Activated naive CD4-positive, alpha-beta T cell treated with anti-CD3 and anti-CD28 coated beads for 36 hours (primary cell): ENCODE results near the gene TMEM156. TPM values are rescaled to one million over a fixed set of nuclear protein-coding genes. Genes with fewer than 3 reads are reported as not detected.
"Not testable (repeated sequence)": the region's sequence is repeated elsewhere in the genome, so short reads cannot be mapped to it uniquely, and the experiment has no call there.

Source experiments
- CTCF ChIA-PET: fragments of 350-600 bp; sonication (Branson Sonifier 250); formaldehyde crosslinking; loops from one replicate; lab custom pipeline; 2021; ENCODE audit warnings: antibody characterized with exemption; lab: Charles Lee
- DNase-seq: peaks from one replicate; pipeline ENCODE4 v3.0.0-alpha.2; 2020
- H3K27ac Mint-ChIP-seq: one replicate; pipeline ENCODE4 v1.8.0; 2021; ENCODE audit warnings: mild to moderate bottlenecking, mixed read lengths
- H3K27me3 Mint-ChIP-seq: one replicate; pipeline ENCODE4 v1.8.0; 2021; ENCODE audit warnings: low read depth, mixed read lengths
- H3K36me3 Mint-ChIP-seq: one replicate; pipeline ENCODE4 v1.8.0; 2021; ENCODE audit warnings: low read depth, mixed read lengths
- H3K4me1 Mint-ChIP-seq: one replicate; pipeline ENCODE4 v1.8.0; 2021; ENCODE audit warnings: low read depth, mixed read lengths
- H3K4me3 Mint-ChIP-seq: one replicate; pipeline ENCODE4 v1.8.0; 2021; ENCODE audit warnings: mild to moderate bottlenecking, moderate library complexity, mixed read lengths
- H3K9me3 Mint-ChIP-seq: one replicate; pipeline ENCODE4 v1.8.0; 2021; ENCODE audit warnings: mixed read lengths
- intact Hi-C: fragments of 100-400 bp; cut with micrococcal nuclease; formaldehyde crosslinking; loops from one replicate; pipeline ENCODE4 v1.15.1; 2023
- total RNA-seq, 2 experiments: library from RNA; stranded (reverse); gene quantifications; one replicate each; pipeline ENCODE4 v1.2.3, GENCODE V29; 2021

TMEM156 gene
- total RNA-seq, 2 experiments from 2014 or later, result 10.2 to 11.3 TPM

DNA sequence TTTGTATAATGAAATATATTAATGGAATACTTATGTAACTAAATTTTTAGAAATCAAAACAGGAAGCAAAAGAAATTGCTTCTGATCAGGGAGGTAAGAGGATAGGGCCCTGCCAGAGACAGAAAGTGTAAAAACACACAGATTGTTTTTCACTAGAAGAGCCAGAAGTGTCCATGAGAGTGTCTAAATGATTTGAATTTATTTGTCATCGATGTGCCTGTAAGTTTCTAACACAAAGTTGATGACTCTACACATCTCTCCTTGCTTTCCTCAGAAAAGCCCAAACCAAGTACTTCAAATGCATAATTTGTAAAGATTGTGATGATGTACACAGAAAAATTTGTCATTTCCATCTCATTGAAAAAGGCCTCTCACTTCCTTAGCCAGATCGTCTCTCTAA, 80.6 kb downstream of the TMEM156 start:
- CTCF ChIA-PET, result interaction anchor here (1.3 kb wide), 1 partner anchor 11 kb away, joined by 5 read pairs; no protein-coding TSS in a partner anchor

DNA sequence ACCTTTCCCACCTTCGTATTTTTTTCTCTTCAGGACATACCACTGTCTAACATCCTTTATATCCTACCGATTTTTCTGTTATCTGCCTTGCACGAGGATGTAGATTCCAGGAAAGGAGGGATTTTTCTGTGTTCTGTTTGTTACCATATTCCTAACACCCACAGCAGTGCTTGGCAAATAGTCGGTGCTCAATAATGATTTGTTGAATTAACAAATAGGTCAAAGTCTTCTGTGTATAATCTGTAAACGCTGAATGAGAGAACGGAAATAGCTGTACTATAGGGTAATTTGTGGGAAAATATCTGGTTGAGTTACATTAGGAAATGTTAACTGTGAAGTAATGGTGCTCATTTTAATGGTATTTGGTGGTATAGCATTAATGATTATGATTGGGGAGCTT, 81.5 kb downstream of the TMEM156 start:
- H3K4me1 Mint-ChIP-seq, result peaks cover 26% of the 10 kb centered on the region
- CTCF ChIA-PET, result interaction anchor here (0.6 to 1.5 kb wide), 3 partner anchors 10 to 192 kb away, joined by 3 to 5 read pairs (median 4); no protein-coding TSS in a partner anchor
- H3K27ac Mint-ChIP-seq, result no peak overlapping the region
- no peaks in the 10 kb centered on the region for H3K36me3 Mint-ChIP-seq
- H3K27me3 Mint-ChIP-seq, result no peaks in the 10 kb centered on the region
- no peak overlapping the region for H3K4me3 Mint-ChIP-seq
- no peak for DNase-seq
- intact Hi-C loops, result no loop called here
- H3K9me3 Mint-ChIP-seq, result no peaks in the 10 kb centered on the region

More for the DNA sequence above, 80.6 kb downstream of the TMEM156 start:
- Mint-ChIP-seq H3K4me3 (no peak overlapping the region), H3K27me3 (no peaks in the 10 kb centered on the region), H3K9me3 (no peaks in the 10 kb centered on the region), H3K27ac (no peak overlapping the region), H3K4me1 (peaks cover 29% of the 10 kb centered on the region), H3K36me3 (no peaks in the 10 kb centered on the region)
- DNase-seq, result no peak
- intact Hi-C loops, result no loop called here

DNA sequence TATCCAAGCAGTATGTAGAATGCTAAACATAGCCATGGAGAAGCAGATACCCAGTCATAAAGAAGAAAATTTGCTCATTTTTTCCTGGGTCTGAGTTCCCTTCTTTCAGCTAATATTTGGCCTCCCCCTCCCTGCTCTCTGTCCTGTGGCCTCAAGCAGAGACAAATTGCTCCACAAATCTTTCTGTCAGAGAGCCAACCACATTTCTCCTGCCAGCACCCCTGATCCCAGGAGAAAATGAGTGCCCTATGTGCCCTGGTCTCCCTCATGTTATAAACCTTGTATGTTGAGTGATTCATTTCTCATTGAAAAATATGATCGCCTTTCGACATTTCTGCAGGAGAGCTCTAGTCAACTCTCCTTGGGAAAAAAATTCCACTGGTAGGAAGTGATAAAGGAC, 82.0 kb downstream of the TMEM156 start:
- peaks cover 26% of the 10 kb centered on the region for H3K4me1 Mint-ChIP-seq
- H3K27me3 Mint-ChIP-seq, result no peaks in the 10 kb centered on the region
- H3K27ac Mint-ChIP-seq, result no peak overlapping the region

GRCh38 chr4:38949411-38950051, 82.7 kb downstream of the TMEM156 start:
- intact Hi-C loops, result loop anchor here (1.0 to 2.0 kb wide), 4 partner anchors 10 to 403 kb away; partner anchors contain the start of gene TMEM156
- H3K27me3 Mint-ChIP-seq, result no peaks in the 10 kb centered on the region
- peak; percentile 73 for DNase-seq
- peak overlapping the region; percentile 71 for H3K27ac Mint-ChIP-seq
- no peak overlapping the region for H3K4me3 Mint-ChIP-seq
- CTCF ChIA-PET, result interaction anchor here (1.1 to 1.9 kb wide), 4 partner anchors 81 to 232 kb away, joined by 3 to 6 read pairs (median 3); no protein-coding TSS in a partner anchor
- H3K4me1 Mint-ChIP-seq, result peaks cover 26% of the 10 kb centered on the region
- no peaks in the 10 kb centered on the region for H3K36me3 Mint-ChIP-seq
- no peaks in the 10 kb centered on the region for H3K9me3 Mint-ChIP-seq

More for the DNA sequence above, 82.0 kb downstream of the TMEM156 start:
- DNase-seq, result no peak
- CTCF ChIA-PET, result interaction anchor here (1.4 to 1.9 kb wide), 3 partner anchors 89 to 232 kb away, joined by 3 to 6 read pairs (median 3); no protein-coding TSS in a partner anchor
- Mint-ChIP-seq H3K4me3 (no peak overlapping the region), H3K9me3 (no peaks in the 10 kb centered on the region), H3K36me3 (no peaks in the 10 kb centered on the region)
- intact Hi-C loops, result no loop called here

- Mint-ChIP-seq H3K36me3 (no peaks in the 10 kb centered on the region), H3K4me1 (peaks cover 26% of the 10 kb centered on the region), H3K27me3 (no peaks in the 10 kb centered on the region), H3K27ac (no peak overlapping the region), H3K4me3 (no peak overlapping the region), H3K9me3 (no peaks in the 10 kb centered on the region)
- DNase-seq, result no peak
- CTCF ChIA-PET, result interaction anchor here (0.7 to 1.9 kb wide), 3 partner anchors 82 to 99 kb away, joined by 3 to 6 read pairs (median 3); no protein-coding TSS in a partner anchor
- intact Hi-C loops, result loop anchor here (2.0 kb wide), 1 partner anchor 404 kb away; no protein-coding TSS in a partner anchor
Measured at GRCh38 chr4:38948551-38948950, 83.7 kb downstream of the TMEM156 start.

DNA sequence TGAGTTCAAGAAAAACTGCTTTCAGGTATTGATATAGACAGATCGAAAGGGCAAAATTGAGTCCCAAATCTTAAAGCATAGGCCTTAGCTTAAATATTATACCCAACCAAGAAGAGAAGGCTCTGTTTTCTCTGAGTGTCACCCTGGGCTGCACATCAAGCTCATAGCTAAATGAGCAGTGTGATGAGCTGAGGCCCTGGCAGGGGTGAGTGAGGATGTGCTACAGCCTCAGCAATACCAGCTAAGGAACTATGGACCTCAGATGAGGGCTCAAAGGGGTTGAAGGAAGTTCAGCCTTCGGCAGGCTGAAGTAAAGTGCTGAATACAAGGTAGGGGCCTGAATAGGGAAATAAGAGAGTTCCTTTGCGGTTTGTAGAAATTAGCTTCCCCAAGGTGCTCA, 85.3 kb downstream of the TMEM156 start:
- no peaks in the 10 kb centered on the region for H3K36me3 Mint-ChIP-seq
- H3K4me1 Mint-ChIP-seq, result peaks cover 32% of the 10 kb centered on the region
- intact Hi-C loops, result no loop called here
- H3K4me3 Mint-ChIP-seq, result no peak overlapping the region
- no peak overlapping the region for H3K27ac Mint-ChIP-seq
- no peak for DNase-seq
- CTCF ChIA-PET, result interaction anchor here (0.8 to 1.8 kb wide), 4 partner anchors 20 to 188 kb away, joined by 3 to 4 read pairs (median 3); no protein-coding TSS in a partner anchor
- H3K27me3 Mint-ChIP-seq, result no peaks in the 10 kb centered on the region
- H3K9me3 Mint-ChIP-seq, result no peaks in the 10 kb centered on the region

- no peak overlapping the region for H3K27ac Mint-ChIP-seq
- no peaks in the 10 kb centered on the region for H3K9me3 Mint-ChIP-seq
- intact Hi-C loops, result no loop called here
- no peaks in the 10 kb centered on the region for H3K27me3 Mint-ChIP-seq
- H3K36me3 Mint-ChIP-seq, result no peaks in the 10 kb centered on the region
- H3K4me3 Mint-ChIP-seq, result no peak overlapping the region
- no peak for DNase-seq
- peaks cover 39% of the 10 kb centered on the region for H3K4me1 Mint-ChIP-seq
- CTCF ChIA-PET, result interaction anchor here (1.4 kb wide), 1 partner anchor 9 kb away, joined by 3 read pairs; no protein-coding TSS in a partner anchor
Measured at GRCh38 chr4:38944440-38944839, 87.8 kb downstream of the TMEM156 start.

GRCh38 chr4:38943343-38943742, 88.9 kb downstream of the TMEM156 start:
- Mint-ChIP-seq H3K27me3 (no peaks in the 10 kb centered on the region), H3K4me1 (peaks cover 36% of the 10 kb centered on the region), H3K36me3 (no peaks in the 10 kb centered on the region), H3K4me3 (no peak overlapping the region), H3K27ac (no peak overlapping the region), H3K9me3 (no peaks in the 10 kb centered on the region)
- intact Hi-C loops, result no loop called here
- CTCF ChIA-PET, result no interaction called here
- DNase-seq, result no peak

DNA sequence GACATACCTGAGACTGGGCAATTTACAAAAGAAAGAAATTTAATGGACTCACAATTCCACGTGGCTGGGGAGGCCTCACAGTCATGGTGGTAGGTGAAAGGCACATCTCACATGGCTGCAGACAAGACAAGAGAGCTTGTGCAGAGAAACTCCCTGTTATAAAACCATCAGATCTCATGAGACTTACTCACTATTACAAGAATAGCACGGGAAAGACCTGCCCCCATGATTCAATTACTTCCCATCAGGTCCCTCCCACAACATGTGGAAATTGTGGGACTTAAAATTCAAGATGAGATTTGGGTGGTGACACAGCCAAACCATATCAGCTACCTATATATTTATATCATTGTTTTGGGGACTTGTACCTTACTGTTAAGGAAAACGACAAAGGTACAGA, 90.3 kb downstream of the TMEM156 start:
- H3K9me3 Mint-ChIP-seq, H3K27ac Mint-ChIP-seq, H3K36me3 Mint-ChIP-seq, H3K27me3 Mint-ChIP-seq, H3K4me3 Mint-ChIP-seq, intact Hi-C loops: not testable (repeated sequence)
- peaks cover 32% of the 10 kb centered on the region for H3K4me1 Mint-ChIP-seq
- peak; percentile 34 for DNase-seq
- CTCF ChIA-PET, result interaction anchor here (0.6 to 2.0 kb wide), 3 partner anchors 15 to 39 kb away, joined by 3 to 7 read pairs (median 4); no protein-coding TSS in a partner anchor

DNA sequence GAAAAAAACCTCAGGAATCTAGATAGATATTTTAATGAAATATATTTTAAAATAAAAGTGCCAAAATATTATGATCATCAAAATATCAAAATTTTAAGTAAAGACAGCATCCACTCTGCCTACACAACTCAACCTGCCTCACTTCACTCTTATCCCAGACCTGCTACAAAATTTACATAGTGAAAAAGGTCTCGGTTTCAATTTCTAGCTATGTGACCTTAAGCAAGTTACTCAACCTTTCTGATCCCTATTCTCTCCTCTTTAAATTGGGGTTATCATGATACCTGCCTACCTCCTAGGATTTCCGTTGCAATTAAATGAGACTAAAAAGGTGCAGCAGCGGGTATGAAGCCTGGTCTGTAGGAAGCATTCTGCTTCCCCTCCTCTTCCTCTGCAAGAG, 91.7 kb downstream of the TMEM156 start:
- CTCF ChIA-PET, result interaction anchor here (1.3 to 2.0 kb wide), 2 partner anchors 11 to 14 kb away, joined by 5 to 7 read pairs; no protein-coding TSS in a partner anchor
- Mint-ChIP-seq H3K4me3 (no peak overlapping the region), H3K9me3 (no peaks in the 10 kb centered on the region), H3K4me1 (peaks cover 31% of the 10 kb centered on the region), H3K27me3 (no peaks in the 10 kb centered on the region), H3K27ac (no peak overlapping the region), H3K36me3 (no peaks in the 10 kb centered on the region)
- DNase-seq, result no peak
- intact Hi-C loops, result no loop called here

GRCh38 chr4:38939165-38939564, 93.0 kb downstream of the TMEM156 start:
- no peak for DNase-seq
- CTCF ChIA-PET, result interaction anchor here (0.6 kb wide), 2 partner anchors 592 to 934 kb away, joined by 3 to 5 read pairs; no protein-coding TSS in a partner anchor
- Mint-ChIP-seq H3K27me3 (no peaks in the 10 kb centered on the region), H3K4me3 (no peak overlapping the region), H3K4me1 (peaks cover 31% of the 10 kb centered on the region), H3K9me3 (no peaks in the 10 kb centered on the region), H3K36me3 (no peaks in the 10 kb centered on the region), H3K27ac (peak overlapping the region; percentile 27)
- intact Hi-C loops, result loop anchor here (1.0 to 2.0 kb wide), 5 partner anchors 10 to 93 kb away; partner anchors contain the start of gene TMEM156

DNA sequence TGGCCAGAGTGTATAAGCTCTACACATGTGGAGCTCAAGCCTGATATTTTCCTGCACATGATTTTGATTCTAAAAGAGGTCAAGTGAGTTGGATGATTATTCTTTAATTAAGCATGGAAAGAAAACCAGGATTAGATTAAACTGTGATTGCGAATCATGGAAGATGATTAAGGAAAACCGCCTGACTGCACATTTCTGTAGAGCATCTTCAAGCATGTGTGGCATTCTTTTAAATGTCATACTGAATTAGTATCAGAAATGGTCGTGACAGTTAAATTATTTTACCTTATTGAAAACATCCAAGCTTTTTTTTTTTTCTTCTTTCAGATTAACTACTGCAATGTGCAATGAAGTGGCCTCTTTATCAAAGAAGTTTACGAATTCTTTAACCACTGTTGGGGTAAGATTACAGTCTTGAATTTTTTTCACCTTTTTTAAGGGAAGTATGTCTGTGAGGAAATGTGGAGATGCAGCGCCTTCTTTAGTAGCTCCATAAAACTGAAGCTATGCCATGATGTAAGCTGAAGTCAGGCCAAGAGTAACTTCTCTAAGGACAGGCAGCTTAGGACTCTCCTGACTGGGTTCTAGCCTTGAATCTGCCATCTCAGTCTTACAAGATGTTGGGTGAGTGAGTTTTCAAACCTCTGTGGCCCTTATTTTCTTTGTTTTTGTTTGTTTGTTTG, 96.7 kb downstream of the TMEM156 start:
- H3K4me3 Mint-ChIP-seq, result no peak overlapping the region
- H3K27ac Mint-ChIP-seq, result no peak overlapping the region
- intact Hi-C loops, result no loop called here
- CTCF ChIA-PET, result interaction anchor here (0.6 to 0.9 kb wide), 2 partner anchors 18 to 62 kb away, joined by 3 to 5 read pairs; no protein-coding TSS in a partner anchor
- no peaks in the 10 kb centered on the region for H3K36me3 Mint-ChIP-seq
- H3K27me3 Mint-ChIP-seq, result no peaks in the 10 kb centered on the region
- no peak for DNase-seq
- H3K9me3 Mint-ChIP-seq, result no peaks in the 10 kb centered on the region
- H3K4me1 Mint-ChIP-seq, result peaks cover 15% of the 10 kb centered on the region
